A673 (cell line): ENCODE data around the gene TMEM255A. TPM values are rescaled to one million over a fixed set of nuclear protein-coding genes. Genes with fewer than 3 reads are reported as not detected.
A peak's percentile ranks its signal among the peaks of the same experiment; 100 is the strongest.

Source experiments
- BruUV-seq: library from RNA; stranded (reverse); fragments of 400-500 nt; replicated peaks from 2 replicates; lab custom pipeline; 2021; lab: Mats Ljungman, UMichigan
- CTCF ChIA-PET: fragments of 300-600 bp; sonication (Branson Sonifier 250); formaldehyde crosslinking; loops from one replicate; lab custom pipeline; 2022; ENCODE audit warnings: antibody characterized with exemption; lab: Charles Lee
- POLR2A ChIA-PET: fragments of 300-600 bp; sonication (Branson Sonifier 250); formaldehyde crosslinking; loops from one replicate; lab custom pipeline; 2022; ENCODE audit warnings: antibody characterized with exemption; ENCODE audit not compliant: low non-redundant PET; lab: Charles Lee
- DNase-seq: peaks from one replicate; pipeline ENCODE4 v3.0.0-alpha.2; 2015; ENCODE audit warnings: low spot score
- H3K27ac ChIP-seq: fragments of 200-600 bp; sonication (generic); 2 replicates; pipeline ENCODE4 v1.5.1; 2016; ENCODE audit warnings: mixed run types, low read depth, mild to moderate bottlenecking, mixed read lengths, antibody characterized with exemption, low read length; ENCODE audit not compliant: poor library complexity, severe bottlenecking
- H3K27me3 ChIP-seq: fragments of 200-600 bp; sonication (generic); replicated peaks from 2 replicates; pipeline ENCODE4 v1.6.1; 2017; ENCODE audit warnings: mixed run types, low read depth, mild to moderate bottlenecking, mixed read lengths, antibody characterized with exemption, low read length; ENCODE audit not compliant: insufficient read depth, poor library complexity
- H3K36me3 ChIP-seq: fragments of 200-600 bp; sonication (generic); 2 replicates; pipeline ENCODE4 v1.6.1; 2016; ENCODE audit warnings: mixed run types, mild to moderate bottlenecking, mixed read lengths, antibody characterized with exemption, low read length; ENCODE audit not compliant: insufficient read depth, poor library complexity, severe bottlenecking
- H3K4me1 ChIP-seq: fragments of 200-600 bp; sonication (generic); 2 replicates; pipeline ENCODE4 v1.6.1; 2017; ENCODE audit warnings: mixed run types, mild to moderate bottlenecking, mixed read lengths, antibody characterized with exemption, low read length; ENCODE audit not compliant: insufficient read depth, poor library complexity, severe bottlenecking
- H3K4me3 ChIP-seq: fragments of 200-600 bp; sonication (generic); 2 replicates; pipeline ENCODE4 v1.5.1; 2016; ENCODE audit warnings: low read depth, mixed run types, mild to moderate bottlenecking, mixed read lengths, low read length; ENCODE audit not compliant: poor library complexity, severe bottlenecking
- H3K9me3 ChIP-seq: fragments of 200-600 bp; sonication (generic); 2 replicates; pipeline ENCODE4 v1.6.1; 2016; ENCODE audit warnings: mixed run types, low read depth, mild to moderate bottlenecking, mixed read lengths, antibody characterized with exemption, low read length; ENCODE audit not compliant: poor library complexity, severe bottlenecking
- CTCF ChIP-seq: fragments of 300-800, 200-600 bp; sonication (generic); conservative IDR thresholded peaks from 2 replicates; pipeline ENCODE4 v1.5.1; 2017; ENCODE audit warnings: low read depth, mild to moderate bottlenecking, antibody characterized with exemption, low read length, moderate library complexity, mixed read lengths
- EZH2 ChIP-seq: fragments of 200-600 bp; sonication (generic); IDR thresholded peaks from 2 replicates; pipeline ENCODE4 v1.6.1; 2017; ENCODE audit warnings: borderline replicate concordance, low read depth, mild to moderate bottlenecking, mixed read lengths, antibody characterized with exemption, low read length; ENCODE audit not compliant: poor library complexity, severe bottlenecking
- intact Hi-C: fragments of 100-400 bp; cut with micrococcal nuclease; formaldehyde crosslinking; loops from one replicate; pipeline ENCODE4 v1.10.0; 2022; ENCODE audit not compliant: unreplicated experiment
- total RNA-seq: library from RNA; stranded (reverse); gene quantifications from 2 replicates; pipeline ENCODE4 v1.2.3, GENCODE V29; 2021

TMEM255A gene
- total RNA-seq, 1 experiment from 2014 or later, result 0.56 TPM

DNA sequence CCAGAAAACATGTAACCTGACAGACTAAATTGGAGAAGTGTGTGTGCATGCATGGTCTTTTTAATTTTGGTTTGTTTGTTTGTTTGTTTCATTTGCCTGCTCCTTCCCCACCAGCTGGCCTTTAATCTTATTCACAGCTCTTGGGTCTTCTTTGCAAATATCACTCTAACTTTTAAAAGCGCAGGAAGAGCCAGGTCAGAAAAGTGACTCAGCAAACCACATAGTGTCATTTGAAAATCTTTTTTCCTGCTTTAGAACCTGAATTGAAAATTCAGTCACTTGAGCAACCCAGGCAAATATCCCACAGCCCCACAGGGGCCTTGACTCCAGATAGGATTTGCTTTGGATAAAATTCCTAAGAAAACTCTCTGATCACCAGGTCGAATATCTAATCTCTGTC lies 4.6 kb downstream of the TMEM255A start:
- no peak for DNase-seq
- no peak overlapping the region for H3K27ac ChIP-seq
- H3K9me3 ChIP-seq, result no peaks in the 10 kb centered on the region
- CTCF ChIA-PET, result no interaction called here
- H3K36me3 ChIP-seq, result no peaks in the 10 kb centered on the region
- intact Hi-C loops, result no loop called here
- H3K27me3 ChIP-seq, result no peaks in the 10 kb centered on the region
- TF ChIP-seq CTCF (no peak), EZH2 (no peak)
- H3K4me3 ChIP-seq, result no peak overlapping the region
- H3K4me1 ChIP-seq, result peaks cover 5% of the 10 kb centered on the region
- no TSS peak for BruUV-seq
- POLR2A ChIA-PET, result no interaction called here

DNA sequence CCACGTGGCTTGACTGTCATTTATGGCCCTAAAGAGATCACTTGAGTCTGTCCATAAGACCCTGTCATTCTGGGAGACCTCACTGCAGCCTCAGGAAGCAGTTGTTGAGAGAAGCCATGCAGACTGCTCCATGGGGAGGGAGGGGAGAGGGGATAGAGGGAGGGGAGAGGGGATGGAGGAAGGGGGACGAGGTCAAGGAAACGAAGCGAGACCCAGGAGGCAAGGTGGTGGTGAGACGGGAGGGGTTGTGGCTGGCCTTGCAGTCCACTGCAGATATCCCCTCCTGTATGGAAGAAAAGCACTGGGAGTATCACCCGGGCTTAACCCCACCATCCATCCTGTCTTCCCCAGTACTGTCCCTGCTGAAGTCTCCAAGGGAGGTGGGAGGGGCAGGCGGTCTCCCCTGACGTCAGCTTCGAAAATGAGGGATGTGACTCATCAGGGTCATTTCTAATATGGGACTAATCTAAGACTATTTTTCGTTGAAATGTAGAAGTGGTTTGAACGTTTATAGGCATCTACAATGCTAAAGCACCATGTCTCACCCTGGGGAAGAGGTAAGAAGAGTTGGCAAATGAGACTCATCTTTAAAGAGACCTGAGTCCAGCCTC lies 5.6 kb downstream of the TMEM255A start:
- no peak for TF ChIP-seq CTCF
- TF ChIP-seq EZH2, result no peak
- POLR2A ChIA-PET, result no interaction called here
- intact Hi-C loops, result no loop called here
- CTCF ChIA-PET, result no interaction called here
- Histone ChIP-seq H3K4me1 (peaks cover 5% of the 10 kb centered on the region), H3K27ac (no peak overlapping the region), H3K4me3 (no peak overlapping the region), H3K27me3 (no peaks in the 10 kb centered on the region), H3K9me3 (no peaks in the 10 kb centered on the region), H3K36me3 (no peaks in the 10 kb centered on the region)
- peak; percentile 25 for DNase-seq
- no TSS peak for BruUV-seq

DNA sequence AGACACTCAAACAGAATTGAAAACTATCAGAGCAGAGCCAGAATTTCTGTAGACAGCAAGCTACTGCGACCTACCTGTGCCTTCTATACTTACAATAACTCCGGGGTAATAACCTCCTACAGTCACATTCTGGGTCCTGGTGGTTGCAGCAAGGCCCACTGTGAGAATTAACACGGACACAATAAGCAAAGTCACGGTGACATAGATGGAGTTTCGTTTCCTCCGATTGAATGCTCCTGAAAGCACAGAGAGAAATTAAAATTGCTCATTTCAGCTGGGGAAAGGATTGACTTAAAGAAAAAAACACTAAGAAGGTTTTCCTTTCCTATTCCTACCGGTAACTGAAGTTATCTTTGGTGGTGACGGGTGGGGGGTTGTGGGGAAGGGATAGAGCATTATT lies 7.0 kb downstream of the TMEM255A start:
- no peaks in the 10 kb centered on the region for H3K36me3 ChIP-seq
- H3K9me3 ChIP-seq, result no peaks in the 10 kb centered on the region
- intact Hi-C loops, result no loop called here
- H3K27ac ChIP-seq, result no peak overlapping the region
- TF ChIP-seq CTCF, result no peak
- TF ChIP-seq EZH2, result no peak
- BruUV-seq, result no TSS peak
- H3K4me1 ChIP-seq, result no peaks in the 10 kb centered on the region
- ChIA-PET POLR2A (no interaction called here), CTCF (no interaction called here)
- DNase-seq, result no peak
- no peaks in the 10 kb centered on the region for H3K27me3 ChIP-seq
- H3K4me3 ChIP-seq, result no peak overlapping the region
